LNCAP (cell line): ENCODE results near the gene DHX30.

Source experiments
- CTCF ChIP-seq: fragments of 450-650 bp; IDR thresholded peaks from 2 replicates; pipeline ENCODE4 v1.5.1; 2017; ENCODE audit warnings: mild to moderate bottlenecking

Gene DHX30

DNA sequence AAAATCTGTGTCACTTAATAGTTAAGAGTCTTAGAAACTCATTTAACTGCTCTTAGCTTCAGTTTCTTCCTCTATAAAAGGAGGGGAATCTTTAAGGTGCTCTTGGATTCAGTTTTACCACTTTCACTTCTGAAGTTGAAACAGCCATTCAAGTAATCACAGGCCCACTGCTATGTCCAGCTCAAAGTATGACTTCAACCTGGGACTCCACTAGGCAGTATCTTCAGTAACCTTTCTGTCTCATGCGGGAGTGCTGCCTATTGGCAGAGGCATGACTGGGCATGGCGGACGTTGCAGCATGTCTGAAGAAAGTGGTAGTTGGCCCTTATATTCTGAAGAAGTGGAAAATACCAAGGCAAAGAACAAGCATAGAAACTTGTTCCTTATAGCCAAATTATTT is 92.3 kb downstream of the DHX30 start:
- no peak for TF ChIP-seq CTCF

GRCh38 chr3:47896736-47897135 is 93.8 kb downstream of the DHX30 start:
- TF ChIP-seq CTCF: no peak

GRCh38 chr3:47897954-47898353 is 95.0 kb downstream of the DHX30 start:
- TF ChIP-seq CTCF: no peak

DNA sequence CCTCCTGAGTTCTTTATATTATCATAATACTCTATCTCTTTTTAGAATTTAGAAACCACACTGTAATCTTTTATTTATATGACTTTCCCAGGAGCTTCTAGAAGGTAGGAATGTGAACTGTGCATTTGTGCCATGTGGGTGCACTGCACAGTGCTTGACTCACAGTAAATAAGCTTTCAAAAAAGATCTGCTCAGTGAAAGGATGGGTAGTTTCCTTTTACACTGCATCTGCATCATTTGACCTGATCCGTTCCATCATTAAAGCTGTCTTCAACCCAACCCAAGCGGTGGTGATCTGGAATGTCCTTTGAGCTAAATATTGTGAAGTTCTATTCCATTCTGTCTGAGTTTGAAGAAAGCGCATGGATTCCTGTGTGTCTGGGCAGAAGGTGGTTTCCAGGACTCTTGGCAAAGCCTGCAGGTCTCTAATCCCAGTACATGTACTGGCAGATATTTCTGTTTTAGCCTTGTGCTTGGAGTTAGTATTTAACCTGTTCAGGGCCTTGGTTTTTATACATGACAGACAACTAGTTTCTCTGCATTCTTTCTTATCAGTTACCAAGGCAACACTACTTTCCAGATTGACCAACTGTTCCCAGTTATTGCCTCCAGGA is 96.7 kb downstream of the DHX30 start:
- no peak for TF ChIP-seq CTCF
